Measurements from ENCODE around the gene CEBPA.
"Not testable (repeated sequence)": the region's sequence is repeated elsewhere in the genome, so short reads cannot be mapped to it uniquely, and the experiment has no call there.

CEBPA gene

DNA sequence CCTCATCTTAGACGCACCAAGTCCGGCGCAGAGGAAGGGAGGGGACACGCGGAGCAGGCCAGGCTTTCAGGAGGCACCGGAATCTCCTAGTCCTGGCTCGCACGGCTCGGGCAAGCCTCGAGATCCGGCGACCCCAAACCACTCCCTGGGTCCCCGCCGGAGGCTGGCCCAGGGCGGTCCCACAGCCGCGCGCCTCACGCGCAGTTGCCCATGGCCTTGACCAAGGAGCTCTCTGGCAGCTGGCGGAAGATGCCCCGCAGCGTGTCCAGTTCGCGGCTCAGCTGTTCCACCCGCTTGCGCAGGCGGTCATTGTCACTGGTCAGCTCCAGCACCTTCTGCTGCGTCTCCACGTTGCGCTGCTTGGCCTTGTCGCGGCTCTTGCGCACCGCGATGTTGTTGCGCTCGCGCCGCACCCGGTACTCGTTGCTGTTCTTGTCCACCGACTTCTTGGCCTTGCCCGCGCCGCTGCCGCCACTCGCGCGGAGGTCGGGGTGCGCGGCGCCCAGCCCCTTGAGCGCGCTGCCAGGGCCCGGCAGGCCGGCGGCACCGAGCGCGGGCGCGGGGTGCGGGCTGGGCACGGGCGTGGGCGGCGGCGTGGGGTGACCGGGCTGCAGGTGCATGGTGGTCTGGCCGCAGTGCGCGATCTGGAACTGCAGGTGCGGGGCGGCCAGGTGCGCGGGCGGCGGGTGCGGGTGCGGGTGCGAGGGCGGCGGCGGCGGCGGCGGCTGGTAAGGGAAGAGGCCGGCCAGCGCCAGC, 1.0 kb downstream of the CEBPA start:
- peak; percentile 48 for DNase-seq (ENCODE audit: low read depth, low spot score)

DNA sequence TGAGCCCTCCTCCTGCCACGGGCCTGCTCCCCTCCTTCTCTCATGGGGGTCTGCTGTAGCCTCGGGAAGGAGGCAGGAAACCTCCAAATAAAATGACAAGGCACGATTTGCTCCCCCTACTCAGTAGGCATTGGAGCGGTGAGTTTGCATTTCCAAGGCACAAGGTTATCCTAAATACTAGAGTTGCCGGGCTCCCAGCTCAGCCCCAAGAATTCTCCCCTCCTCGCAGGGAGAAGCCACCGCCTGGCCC, 1.5 kb downstream of the CEBPA start:
- no peak for DNase-seq (ENCODE audit: low read depth, low spot score)

DNA sequence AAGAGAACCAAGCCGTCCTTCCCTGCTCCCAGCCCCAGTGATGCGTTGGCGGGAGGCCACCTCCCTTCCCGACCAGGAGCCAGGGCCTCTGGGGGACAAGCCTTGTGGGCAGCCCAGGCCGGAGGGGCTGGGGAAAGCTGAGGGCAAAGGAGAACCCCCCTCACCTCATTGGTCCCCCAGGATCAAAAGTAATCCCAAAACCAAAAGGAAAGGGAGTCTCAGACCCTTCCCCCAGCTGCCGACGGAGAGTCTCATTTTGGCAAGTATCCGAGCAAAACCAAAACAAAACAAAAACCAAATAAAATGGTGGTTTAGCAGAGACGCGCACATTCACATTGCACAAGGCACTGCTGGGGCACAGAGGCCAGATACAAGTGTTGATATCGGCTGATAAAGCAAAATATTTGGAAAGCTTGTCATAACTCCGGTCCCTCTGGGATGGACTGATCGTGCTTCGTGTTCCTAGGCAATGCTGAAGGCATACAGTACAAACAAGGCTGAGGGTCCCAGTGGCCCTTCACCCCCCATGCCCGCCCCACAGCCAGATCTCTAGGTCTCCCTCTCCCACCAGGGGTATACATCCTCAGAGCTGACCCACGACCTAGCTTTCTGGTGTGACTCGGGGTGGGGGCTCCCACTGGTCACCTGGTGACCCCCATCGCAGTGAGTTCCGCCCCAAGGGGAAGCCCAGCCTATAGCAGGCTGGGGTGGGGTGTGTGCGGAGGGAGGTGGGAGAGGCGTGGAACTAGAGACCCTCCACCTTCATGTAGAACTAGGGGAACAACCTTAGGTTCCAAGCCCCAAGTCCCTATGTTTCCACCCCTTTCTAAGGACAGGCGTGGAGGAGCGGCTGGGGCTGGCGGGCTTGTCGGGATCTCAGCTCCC, 2.1 kb downstream of the CEBPA start:
- no peak for DNase-seq (ENCODE audit: low read depth, low spot score)

DNA sequence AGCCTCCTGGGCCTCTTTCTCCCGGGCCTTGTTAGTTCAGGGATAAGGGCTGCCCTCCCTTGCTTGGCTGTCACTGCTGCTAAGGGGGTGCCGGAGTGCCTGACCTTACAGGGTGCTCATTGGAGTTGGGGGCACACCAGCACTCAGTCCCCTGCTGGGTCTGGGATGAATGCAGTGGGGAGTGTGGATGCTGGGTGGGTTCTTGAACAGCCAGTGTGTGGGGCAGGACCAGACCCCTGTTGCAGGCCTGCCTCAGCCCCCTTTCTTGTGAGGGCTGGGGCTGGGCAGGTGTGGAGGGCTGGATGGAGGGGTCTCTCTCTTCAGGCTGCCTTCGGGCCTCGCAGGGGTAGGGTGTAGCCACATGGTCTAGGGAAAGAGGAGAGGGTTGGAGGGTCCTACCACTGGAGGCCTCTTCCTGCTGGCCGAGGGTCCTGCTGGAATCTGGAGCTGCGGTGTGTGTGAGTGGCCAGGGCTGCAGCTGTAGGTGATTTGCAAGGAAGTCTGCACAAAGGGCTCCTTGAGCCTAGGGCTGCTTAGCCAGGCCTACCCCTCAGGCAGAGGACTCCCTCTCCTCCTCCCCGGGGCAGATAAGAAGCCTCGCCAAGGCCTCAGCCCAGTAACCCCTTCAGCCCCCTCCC, 3.2 kb downstream of the CEBPA start:
- DNase-seq (ENCODE audit: low read depth, low spot score): peak; percentile 60

DNA sequence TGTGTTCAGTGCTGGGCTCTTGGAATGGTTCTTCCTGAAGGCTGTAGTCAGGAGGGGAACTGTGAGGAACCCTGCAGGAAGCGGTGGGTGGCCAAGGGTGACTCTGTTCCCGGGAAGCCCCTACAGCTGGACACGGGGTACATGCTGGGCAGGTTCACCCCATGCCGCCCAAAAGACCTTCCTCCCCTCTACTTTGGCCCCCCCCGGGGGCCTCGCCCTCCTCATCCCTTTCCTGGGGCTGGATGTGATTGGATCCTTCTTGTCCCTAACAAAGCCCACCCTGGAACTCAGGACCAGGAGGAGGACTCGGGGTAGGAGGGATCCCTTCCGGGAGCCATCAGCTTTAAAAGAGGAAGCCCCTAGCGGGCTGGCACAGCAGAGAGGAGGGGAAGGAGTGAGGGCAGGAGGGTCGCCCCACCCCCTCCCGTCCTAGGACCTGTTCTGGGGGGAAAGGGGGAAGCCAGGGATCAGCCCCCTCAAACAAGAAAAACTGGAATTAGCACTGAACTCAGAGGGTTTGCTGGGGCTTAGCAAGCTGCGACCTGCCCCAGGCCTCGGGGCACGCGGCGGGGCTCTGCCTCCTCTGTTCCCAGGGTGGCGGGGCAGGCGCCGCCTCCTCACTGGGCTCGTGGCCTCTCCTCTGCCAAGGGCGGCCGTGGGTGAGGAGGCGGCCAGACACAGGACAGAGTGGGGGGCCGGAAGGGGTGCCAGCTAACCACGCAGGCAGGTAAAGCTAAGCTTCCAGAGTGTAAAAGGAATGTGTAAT, 4.0 kb downstream of the CEBPA start:
- DNase-seq (ENCODE audit: low read depth, low spot score): peak; percentile 81

DNA sequence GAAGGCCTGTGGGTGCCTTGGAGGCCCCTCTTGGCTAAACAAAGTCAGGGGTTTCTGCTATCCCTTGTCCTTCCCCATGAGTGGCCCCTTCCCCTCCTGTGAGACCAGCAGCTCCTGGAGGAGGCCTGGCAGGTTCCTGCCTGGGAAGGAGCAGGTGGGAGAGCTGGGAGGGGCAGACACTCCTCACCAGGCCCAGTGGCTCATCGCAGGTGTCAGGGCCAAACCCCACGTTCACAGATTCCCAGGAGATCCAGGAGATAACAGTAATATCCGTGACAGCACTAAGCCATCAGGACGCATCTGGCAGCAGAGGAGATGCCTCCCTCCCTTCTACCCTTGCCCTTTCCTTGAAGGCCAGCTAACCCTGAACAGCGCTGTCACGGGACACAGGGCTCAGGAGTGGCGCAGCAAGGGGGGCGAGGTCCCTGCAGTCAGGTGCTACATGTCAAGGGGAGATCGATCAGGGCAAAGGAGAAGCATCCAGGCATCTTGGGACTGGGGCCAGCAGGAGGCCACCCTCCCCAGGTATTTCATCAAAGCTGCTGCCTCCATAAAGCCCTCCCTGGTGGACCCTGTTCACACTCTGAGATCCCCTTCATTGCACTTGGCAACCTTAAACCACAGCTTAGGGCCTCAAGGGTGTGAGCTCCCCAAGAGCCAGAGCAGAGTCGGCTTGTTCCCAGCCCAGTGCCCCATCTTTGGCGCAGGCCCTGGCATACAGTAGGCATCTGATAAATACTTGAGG, 4.8 kb downstream of the CEBPA start:
- no peak for DNase-seq (ENCODE audit: low read depth, low spot score)

DNA sequence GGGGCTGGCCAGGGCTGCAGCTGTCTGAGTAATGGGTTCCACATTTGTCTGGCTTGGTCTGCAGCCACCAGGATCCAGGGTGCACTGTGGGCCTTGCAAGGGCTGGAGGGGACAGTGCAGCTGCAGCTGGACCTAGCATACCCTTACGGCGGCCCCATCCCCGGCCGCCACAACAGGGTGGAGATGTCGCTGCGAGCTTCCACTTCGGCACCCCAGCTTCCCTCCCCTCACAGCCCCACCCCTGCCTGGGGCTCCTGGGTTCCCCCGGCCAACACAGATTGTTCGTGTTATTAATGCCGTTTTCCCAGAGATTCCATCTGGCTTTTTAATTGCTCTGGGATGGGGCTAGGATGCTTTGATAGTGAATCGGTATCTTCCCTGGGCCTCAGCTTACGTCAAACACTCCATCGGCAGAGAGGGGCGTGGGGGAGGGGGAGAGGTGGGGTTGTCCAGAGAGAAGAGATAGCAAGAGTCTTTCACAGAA, 5.8 kb downstream of the CEBPA start:
- DNase-seq (ENCODE audit: low read depth, low spot score): no peak

DNA sequence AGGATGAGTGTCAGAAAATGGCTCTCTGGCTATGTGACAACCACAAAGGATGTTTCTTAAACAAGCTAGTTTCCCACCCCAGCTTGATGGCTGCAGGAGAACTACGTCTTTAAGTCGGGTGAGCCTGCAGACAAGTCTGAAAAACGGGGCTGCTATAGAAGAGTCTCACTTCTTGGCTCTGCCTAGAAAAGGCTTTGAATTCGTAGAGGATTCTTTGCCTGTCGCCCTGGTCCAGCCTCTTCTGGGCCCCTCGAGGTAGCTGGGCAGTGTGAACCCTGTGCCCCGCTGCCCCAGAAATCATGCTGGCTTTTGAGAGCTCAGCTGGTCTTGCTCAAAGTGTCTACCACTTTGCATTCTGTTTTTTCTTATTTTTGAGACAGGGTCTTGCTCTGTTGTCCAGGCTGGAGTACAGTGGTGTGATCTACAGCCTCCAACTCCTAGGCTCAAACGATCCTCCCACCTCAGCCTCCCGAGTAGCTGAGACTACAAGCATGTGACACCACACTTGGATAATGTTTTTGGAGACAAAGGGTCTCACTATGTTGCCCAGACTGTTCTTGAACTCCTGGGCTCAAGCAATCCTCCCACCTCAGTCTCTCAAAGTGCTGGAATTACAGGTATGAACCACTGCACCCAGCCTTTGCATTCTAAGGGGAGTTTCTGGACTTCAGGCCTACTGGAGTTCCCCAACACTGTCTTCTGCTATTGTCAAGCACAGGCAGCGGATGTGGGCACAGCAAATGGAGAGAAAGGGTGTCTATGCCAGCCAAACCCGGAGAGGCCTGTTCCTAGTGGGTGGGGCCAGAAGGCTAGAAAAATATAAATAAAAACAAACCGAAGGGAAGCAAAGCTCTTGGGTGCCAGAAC, 6.5 kb downstream of the CEBPA start:
- no peak for DNase-seq (ENCODE audit: low read depth, low spot score)

DNA sequence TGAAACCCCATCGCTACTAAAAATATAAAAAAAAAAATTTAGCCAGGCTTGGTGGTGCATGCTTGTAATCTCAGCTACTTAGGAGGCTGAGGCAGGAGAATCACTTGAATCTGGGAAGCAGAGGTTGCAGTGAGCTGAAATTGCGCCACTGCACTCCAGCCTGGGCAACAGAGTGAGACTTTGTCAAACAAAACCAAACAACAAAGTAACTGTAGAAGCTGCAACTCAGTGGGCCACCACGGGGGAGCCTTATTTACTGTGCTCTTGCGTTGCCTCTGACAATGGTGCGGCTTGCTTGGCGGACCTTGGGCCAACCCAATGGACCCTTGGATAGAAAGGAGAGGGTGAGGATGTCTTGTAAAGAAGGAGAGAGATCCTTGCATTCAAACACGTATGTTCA, 7.3 kb downstream of the CEBPA start:
- not testable (repeated sequence) for DNase-seq (ENCODE audit: low read depth, low spot score)

DNA sequence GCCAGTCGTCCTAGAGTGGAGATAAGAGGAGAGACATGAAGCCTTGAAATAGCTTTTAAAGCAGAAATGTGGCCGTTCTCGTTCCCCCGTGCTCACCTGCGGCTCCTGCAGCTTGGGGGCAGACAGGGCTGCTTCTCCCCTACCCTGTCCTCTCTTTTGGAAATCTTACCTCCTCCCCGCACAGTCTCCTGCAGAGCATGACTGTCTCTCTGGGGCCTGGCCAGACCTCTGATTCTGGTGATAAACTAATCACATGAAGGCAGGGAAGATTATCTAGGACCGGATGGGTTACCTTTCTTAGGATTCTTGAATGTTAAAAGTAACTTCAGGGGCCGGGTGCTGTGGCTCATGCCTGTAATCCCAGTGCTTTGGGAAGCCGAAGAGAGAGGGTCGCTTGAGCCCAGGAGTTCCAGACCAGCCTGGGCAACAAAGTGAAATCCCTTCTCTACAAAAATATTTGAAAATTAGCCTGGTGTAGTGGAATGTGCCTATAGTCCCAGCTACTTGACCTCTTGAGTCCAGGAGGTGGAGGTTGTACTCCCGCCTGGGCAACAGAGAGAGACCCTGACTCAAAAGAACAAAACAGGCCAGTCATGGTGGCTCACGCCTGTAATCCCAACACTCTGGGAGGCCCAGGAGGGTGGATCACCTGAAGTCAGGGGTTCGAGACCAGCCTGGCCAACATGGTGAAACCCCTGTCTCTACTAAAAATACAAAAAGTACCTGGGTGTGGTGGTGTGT, 8.1 kb downstream of the CEBPA start:
- DNase-seq (ENCODE audit: low read depth, low spot score): peak; percentile 80

DNA sequence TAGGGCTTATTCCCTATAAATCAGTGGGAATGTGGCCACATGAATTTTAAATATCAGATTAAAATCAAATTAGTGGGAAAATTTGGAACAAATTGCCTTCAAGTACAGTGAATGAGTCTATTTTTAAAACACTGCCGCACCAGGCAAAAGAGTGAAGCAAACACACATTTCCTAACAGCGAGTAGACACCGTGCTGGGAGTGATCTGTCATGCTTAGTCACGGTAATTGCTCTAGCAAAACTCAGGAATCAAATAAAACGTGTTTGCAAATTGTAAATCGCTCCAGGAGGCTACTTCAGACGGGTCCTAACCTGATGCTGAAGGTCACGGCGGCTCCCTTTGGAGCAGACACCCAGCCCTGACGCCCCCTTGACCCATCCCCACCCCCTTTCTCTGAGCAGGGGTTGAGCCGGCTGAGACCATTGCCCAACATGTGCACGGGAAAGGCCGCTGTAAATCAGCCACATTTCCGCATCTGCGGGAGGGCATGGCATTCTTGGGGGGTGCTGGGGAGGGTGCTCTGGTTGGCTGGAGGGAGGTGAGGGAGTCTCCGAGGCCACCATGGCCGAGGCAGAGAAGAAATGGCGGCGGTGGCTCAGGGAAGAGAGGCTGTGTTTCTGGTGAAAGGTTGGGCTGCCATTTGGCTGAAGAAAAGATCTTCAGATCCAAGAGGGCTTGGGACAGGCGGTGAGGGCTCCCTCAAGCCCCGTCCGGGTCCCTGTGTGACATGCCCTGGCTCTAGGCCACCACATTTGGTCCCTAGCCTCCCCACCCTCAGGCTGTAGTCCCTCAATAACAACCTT, 8.9 kb downstream of the CEBPA start:
- DNase-seq (ENCODE audit: low read depth, low spot score): no peak

DNA sequence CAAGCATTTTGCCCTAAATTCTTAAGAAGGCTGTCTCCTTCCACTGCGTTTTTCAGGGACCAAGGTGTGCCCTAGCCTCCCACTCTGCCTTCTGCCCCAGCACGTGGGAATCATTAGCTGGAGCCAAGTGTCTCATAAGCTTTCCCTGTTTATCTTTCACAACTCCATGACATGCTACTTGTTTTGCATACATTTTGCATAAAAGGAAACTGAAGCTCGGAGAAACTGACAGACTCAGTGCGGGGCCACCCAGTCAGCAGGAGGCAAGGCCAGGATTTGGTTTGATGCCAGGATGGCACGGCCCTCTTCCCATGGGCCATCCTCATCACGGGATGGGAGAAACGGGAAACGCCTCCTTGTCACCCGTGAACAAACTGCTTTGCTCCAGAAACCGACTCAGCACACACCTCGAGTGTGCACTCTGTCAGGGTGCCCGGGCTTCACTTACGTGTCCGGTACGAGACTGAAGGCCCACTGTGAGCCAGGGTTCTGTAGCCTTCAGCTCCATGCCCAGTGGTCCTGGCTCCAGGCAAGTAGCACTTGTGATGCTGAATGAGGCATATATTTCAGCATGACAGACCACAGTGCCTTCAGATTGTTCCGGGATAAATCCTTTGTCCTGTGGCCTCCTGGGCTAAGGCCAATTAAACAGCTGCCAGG, 9.6 kb downstream of the CEBPA start:
- no peak for DNase-seq (ENCODE audit: low read depth, low spot score)

DNA sequence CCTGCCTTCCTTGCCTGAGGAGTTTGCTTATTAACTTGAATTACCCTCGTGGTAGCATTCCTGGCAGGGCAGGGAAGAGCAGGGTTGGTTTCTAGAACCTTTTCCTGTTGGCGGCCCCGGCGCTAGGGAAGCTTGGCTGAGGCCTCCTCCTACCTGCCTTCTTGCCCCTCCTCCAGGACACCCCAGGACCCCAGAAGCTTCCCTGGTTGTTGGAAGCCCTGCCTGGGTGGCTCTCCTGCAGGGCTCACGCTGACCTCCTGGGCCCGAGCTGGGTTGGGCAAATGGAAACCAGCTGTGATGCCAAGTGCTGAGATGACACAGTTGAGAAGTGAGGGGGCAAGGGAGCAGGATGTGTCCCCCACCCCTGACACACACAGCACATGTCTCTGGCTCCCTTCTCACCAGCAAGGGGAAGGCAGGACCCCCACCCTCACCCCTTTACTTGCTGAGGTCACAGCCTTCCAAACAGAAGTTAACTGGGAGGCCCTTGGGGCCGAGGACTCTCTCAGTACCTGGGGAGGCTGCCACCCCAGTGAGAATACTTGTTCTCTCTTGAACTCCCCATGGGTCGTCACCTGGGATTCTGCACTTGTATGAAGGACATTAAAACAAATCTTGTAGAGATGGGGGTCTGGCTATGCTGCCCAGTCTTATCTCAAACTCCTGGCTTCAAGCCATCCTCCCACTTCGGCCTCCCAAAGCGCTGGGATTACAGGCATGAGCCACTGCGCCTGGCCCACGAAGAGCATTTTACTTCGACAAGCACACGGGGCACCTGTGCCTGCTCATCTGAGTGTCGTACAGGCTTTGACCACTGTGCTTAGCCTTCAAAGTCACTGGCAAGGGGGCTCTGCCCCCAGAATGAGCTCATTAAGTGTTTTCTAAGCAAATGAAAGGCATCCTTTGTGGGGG, 10.5 kb downstream of the CEBPA start:
- DNase-seq (ENCODE audit: low read depth, low spot score): no peak

DNA sequence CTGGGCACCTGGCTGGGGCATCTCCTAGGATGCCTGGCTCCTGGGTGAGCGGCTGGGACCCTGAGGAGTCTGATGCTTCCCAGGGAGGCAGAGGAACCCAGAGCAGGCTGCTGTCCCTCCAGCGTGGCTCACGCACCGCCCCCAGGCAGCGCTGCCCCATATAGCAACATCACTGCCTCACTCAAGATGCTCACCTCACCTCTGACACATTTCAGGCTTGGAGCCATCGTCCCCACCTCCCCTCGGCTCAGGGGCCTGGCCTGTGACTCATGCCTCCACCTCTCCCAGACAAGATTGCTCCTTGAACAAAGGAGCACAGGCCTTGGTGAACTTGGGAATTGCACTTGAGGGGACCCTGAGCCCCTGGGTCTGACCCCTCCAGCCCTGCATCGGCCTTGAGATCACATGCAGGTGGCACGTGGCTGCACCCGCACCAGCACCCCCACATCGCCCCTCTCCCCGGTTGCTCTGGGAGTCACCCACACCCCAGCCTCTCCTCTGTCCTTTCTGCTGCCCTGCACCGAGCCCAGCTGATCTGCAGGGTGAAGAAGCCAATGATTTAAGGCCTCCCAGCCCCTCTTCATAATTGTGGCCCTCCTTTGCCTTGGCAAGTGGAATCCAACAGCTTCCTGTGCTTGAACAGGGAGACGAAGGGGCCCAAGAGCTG, 11.2 kb downstream of the CEBPA start:
- DNase-seq (ENCODE audit: low read depth, low spot score): peak; percentile 70

DNA sequence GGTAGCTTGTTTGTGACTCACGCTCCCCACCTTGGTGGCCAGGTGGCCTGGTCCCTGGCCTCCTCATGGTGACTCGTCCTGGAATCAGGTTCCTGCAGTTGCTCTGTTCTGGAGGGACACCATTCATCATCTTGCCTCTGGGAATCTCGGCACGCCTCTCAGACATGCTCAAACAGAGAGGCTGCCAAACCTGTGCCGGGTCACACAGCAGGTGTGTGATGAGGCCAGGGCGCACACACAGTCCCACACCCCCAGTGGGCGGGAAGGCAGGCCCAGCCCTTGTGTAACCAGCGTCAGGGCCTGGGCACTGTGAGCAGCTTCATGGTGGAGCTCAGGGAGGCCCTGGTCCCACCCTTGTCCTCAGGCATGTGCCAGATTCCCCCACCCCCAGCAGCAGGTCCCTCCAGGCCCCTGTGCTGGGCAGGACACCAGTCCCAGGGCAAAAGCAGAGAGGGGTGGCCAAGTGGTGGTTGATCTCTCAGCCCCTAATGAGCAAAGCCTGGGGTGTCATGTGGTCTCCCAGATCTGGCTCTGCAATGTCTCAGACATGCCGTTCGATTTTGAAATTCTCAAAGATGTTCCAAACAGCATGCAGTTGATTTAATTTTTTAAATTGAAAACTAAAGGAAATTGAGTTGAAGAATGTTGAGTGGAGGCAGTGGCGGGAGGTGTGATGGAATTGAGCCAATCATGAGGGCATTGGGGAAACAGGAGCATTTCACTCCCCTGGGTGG, 12.1 kb downstream of the CEBPA start:
- DNase-seq (ENCODE audit: low read depth, low spot score): no peak

DNA sequence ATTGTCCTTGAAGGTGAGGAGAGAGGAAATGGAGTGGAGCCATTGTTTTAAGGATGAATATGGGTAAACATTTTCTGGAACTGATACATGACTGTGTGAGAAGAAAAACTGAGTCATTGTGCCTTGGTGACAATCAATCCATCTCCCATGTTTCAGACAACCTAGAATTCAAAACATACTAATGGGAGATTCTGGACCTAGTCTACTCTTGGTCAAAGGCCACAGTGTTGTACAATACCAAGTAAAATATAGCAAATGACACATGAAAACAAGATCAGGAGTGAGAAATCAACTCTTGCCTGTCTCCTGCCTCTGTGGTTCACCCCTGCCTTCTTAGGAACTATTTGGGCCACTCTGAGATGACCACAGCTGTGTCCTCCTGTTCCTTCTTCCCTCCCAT, 13.1 kb downstream of the CEBPA start:
- no peak for DNase-seq (ENCODE audit: low read depth, low spot score)

Measured in ELF-1 (cell line).